ENCODE results near the gene AMD1.
"Not testable (repeated sequence)": the region's sequence is repeated elsewhere in the genome, so short reads cannot be mapped to it uniquely, and the experiment has no call there.

Gene AMD1

DNA sequence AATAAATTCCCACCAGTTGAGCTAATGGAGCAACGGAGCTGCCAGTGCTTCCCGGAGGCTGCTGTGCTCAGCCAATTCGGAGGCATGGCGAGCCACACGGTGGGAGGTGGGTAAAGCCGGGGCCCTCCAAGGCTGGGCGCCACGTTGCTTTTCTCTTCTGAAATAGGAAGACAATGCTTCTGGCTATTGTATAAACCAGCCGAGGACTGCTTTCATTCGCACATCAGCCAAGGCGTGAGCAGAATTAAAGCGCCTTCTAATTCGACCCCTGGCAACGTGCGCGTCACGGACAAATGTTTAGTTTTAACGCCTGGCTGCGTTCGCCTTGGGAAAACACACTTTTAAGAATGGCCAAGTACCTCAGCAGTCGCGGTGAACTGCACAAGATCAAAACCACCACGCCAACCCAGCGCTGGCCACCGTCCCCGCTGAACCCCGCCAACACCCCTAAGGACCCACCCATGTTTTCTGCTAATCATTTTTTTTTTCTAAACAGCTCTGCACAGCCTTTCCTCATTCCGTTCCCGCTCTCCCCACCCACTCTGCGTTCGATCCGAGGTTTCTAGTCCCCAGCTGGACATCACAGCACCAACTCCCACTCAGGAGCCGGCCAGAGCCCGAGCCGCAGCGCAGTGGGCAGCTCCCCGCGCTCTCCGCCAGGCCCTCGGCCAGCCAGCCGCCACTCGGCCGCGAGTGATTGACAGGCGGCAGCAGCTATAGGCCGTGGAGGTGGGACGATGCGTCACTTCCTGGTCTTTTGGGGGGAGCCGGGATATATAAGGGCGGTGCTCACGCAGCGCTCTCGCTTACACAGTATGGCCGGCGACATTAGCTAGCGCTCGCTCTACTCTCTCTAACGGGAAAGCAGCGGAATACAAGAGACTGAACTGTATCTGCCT, at the start of gene AMD1:
AMD1 (plus strand) TSS at position 805 of the 899 bp plus-strand sequence. CDS start 321 bp downstream, outside the sequence.
- peak; percentile 98 for DNase-seq (ENCODE audit: low read depth)

DNA sequence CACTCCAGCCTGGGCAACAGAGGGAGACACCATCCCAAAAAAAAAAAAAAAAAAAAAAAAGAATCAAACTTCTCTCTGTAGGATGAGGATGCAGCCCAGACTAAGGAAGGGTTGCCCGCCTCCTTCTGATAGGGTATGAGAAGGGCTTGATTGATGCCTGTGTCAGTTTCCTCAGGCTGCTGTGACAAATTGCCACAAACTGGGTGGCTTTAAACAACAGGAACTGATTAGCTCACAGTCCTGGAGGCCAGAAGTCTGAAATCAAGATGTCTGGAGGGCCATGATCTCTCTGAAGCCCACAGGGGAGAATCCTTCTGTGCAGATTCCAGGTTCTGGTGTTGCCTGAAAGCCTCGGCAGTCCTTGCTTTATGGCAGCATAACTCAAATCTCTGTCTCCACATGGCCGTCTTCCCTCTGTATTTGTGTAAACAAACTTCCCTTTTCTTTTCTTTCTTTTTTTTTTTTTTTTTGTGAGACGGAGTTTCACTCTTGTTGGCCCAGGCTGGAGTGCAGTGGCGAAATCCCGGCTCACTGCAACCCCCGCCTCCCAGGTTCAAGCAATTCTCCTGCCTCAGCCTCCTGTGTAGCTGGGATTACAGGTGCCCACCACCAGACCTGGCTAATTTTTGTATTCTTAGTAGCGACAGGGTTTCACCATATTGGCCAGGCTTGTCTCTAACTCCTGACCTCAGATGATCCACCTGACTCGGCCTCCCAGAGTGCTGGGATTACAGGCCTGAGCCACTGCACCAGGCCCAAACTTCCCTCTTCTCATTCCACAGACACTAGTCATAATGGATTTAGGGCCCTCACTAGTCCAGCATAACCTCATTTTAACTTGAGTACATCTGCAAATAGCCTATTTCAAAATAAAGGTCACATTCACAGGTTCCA, 48.1 kb upstream of the AMD1 start:
- no peak for DNase-seq (ENCODE audit: low read depth)

DNA sequence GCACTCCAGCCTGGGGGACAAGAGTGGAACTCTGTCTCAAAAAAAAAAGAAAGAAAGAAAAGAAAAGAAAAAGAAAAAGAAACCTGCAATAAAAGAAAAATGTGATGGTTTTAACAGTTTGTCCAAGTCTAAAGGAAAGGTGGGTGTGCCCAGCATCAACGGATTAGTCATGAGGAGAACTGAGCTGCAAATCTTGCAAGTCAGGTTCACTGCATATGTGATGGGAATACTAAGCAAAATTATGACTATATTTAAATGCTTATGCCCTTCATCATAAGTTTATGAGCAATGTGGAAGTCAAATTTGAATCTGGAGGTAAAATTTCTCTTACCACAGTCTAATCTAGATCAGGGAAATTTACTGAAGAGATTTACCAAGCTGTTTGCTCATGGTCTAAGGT, 46.2 kb upstream of the AMD1 start:
- no peak for DNase-seq (ENCODE audit: low read depth)

DNA sequence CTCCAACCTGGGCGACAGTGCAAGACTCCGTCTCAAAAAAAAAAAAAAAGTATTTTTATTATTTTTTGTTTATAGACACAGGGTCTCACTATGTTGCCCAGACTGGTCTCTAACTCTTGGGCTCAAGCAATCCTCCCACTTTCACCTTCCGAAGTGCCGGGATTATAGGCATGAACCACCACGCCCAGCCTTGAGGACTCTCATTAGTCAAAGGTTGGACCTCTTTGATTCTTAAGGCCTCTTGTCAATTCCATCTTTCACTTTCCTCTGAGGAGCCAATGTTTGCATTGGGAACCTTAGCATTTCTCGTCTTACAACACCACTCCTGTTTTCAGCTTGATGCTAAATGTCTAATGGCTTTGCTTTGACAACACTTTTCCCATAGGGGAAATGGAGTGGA, 43.2 kb upstream of the AMD1 start:
- DNase-seq (ENCODE audit: low read depth) = no peak

DNA sequence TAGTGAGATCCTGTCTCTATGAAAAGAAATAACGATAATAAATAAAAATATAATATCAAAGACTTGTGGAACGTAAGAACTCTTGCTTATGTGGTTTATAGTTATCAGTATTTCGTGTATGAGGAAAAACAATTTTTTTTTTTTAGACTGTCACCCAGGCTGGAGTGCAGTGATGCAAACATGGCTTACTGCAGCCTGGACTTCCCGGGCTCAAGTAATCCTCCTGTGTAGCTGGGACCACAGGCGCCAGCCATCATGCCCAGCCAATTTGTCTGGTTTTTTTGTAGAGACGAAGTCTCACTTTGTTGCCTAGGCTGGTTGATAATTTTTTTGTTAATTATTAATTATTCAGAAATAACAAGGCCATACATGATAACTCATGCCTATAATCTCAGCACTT, 40.8 kb upstream of the AMD1 start:
- no peak for DNase-seq (ENCODE audit: low read depth)

DNA sequence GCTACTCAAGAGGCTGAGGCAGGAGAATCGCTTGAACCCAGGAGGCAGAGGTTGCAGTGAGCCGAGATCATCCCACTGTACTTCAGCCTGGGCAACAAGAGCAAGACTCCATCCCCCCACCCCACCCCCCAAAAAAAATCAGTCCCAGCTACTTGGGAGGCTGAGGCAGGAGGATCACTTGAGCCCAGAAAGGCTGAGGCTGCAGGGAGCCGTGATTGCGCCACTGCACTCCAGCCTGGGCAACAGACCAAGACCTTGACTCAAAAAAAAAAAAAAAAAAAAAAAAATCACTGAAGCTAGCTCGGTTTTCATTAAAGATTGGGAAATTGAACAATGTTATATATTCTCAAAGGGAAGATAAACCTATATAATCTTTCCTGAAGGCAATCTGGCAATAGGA, 38.8 kb upstream of the AMD1 start:
- not testable (repeated sequence) for DNase-seq (ENCODE audit: low read depth)

DNA sequence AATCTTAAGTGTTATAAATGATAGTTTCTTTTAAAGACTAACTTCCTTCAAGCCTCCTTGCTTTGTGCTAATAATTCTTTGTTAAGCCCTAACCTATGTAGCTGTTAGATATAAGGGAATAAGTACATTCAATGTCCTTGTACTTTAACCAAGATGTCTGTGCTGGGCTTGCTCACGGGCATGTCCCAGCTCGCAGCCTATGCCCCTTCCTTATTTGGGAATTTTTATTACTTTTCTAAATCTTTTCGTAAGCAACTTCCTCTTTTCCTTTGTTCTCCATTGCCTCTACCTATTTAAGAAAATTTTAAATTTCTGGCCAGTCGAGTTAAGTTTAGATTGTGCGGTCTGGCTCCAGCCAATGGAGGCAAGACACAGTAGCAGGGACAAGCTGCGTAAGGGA, 33.3 kb upstream of the AMD1 start:
- DNase-seq (ENCODE audit: low read depth) = no peak

DNA sequence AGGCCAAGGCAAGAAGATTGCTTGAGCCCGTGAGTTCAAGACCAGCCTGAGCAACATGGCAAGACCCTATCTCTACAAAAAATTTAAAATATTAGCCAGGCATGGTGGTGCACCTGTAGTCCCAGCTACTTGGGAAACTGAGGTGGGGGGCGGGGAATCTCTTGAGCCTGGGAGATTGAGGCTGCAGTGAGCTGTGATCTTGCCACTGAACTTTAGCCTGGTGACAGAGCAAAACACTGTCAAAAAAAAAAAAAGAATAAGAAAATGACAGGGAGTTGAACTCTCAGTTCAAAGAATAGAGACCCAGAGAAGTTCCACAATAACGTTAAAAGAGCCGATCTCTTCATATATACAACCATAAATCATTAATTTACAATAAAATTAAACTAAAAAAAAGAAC, 24.8 kb upstream of the AMD1 start:
- no peak for DNase-seq (ENCODE audit: low read depth)

DNA sequence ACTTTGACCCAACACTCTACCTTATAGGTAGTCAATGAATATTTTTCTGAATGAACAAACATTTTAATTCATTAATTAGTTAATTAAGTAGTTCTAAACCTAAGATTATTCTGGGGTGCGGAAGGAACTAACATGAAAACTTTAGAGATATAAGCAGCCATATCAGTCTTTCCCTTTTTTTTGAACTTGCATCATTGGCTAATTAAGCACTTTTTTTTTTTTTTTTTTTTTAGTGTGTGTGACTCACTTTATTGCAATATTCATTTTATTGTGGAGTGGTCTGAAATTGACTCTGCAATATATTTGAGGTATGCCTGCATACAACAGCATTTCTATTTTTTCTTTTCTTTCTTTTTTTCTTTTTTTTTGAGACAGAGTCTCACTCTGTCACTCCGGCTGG, 21.8 kb upstream of the AMD1 start:
- DNase-seq (ENCODE audit: low read depth) = no peak

DNA sequence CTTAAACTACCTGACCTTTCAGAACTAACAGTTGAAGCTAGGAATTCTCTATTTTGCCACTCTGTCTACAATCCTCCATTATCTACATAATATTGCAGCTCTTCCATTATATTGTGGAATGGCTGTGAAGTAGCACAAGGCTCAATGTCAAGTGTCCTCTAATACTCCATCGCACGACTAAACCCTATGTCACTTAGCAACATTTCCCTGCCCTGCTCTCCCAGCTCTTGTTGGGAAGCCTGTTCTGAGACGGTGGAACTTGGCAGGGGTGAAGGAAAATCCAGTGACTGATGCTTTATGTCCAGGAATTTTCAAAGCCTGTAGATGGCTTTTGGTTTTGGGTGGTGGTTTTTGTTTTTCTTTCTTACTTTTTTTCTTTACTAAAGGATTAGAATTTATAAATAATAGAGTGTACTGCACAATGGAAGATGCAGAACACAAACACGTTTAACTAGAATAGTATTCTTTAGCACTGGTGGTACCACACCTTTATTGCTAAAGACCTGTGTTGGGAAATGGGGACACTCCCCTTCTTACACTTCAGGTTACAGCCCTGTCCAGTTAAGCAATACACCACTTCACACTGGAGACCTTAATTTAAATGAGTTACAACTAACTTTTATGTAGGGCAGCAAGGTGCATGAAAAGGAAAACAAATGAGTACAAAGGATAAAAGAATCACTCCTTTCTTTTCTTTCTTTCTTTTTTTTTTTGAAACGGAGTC, 20.7 kb upstream of the AMD1 start:
- DNase-seq (ENCODE audit: low read depth) = no peak

DNA sequence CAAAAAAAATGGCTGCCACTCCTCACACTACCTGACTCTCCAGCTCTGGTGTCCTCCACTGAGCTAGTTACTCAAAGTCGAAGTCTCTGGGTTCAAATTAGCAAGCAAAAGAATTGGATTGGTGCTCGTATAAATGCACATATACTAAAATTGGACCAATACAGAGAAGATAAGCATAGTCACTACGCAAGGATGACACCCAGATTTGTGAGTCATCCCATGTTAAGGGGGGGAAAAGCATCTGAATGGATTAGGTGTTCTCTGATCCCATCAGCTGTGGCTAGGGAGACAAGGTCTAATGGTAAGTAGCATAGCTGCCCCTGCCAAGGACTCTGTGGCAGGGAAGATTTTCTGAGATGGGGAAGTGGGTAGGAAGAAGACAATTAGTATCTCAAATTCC, 18.3 kb upstream of the AMD1 start:
- DNase-seq (ENCODE audit: low read depth) = no peak

DNA sequence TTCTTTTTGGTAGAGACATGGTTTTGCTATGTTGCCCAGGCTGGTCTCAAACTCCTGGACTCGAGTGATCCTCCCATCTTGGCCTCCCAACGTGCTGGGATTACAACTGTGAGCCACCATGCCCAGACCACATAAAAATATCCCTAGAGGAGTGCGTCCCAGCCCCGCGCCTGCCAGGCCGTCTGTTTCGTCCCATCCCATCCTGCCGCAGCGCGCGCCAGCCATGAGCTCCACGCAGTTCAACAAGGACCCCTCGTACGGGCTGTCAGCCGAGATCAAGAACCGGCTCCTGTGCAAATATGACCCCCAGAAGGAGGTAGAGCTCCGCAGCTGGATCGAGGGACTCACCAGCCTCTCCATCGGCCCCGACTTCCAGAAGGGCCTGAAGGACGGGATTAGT, 16.6 kb upstream of the AMD1 start:
- no peak for DNase-seq (ENCODE audit: low read depth)

DNA sequence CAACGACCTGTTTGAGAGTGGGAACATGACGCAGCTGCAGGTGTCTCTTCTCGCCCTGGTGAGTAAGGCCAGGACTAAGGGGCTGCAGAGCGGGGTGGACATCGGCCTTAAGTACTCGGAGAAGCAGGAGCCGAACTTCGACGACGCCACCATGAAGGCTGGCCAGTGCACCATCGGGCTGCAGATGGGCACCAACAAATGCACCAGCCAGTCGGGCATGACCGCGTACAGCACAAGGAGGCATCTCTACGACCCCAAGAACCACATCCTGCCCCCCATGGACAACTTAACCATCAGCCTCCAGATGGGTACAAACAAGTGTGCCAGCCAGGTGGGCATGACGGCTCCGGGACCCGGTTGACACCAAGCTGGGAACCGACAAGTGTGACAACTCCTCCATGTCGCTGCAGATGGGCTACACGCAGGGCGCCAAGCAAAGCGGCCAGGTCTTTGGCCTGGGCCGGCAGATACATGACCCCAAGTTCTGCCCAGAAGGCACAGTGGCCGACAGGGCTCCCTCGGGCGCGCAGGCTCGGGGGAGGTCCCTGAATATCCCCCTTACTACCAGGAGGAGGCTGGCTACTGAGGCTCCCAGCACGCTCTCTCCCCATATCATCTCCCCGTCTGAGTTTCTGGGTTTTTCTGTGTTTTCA, 15.9 kb upstream of the AMD1 start:
- no peak for DNase-seq (ENCODE audit: low read depth)

DNA sequence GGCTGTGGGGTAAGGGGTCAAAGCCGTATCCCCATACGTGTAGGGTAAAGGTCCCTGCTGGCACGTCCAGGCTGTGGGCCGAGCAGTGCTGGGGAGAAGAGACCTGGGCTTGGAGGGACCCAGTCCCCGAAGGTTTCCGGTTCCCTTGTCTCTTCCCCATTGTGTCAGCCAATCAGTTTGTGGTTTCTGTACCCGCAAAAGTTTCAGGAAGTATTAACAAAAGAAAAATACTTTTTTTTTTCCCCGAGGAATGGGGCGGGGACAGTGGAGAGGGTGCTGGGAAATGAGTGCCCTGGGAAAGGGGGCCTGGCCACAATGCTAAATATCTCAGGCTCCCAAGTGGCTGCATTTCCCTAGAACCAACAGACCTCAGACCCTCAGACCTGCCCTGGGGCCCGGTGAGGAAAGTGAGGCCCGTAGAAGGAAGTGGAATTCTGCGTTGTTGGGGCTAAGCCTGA, 15.2 kb upstream of the AMD1 start:
- no peak for DNase-seq (ENCODE audit: low read depth)

DNA sequence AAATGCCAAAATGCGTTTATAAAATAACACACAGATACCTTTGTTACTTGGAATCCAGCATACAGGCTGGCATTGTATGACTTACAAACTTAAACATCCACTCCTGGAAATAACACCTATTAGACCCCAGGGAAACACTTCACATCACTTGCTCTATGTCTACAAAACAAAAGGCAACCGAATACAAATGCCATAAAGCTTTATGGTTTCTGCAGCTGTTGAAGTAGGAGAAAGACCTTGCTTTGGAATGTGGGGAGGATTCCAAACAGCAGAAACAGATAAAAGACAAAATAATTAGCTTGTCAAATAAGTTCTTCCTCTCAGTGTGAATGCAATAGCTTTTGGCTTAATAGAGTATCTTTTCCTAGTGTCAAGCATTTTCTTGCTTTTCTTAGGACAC, 9.8 kb upstream of the AMD1 start:
- no peak for DNase-seq (ENCODE audit: low read depth)

DNA sequence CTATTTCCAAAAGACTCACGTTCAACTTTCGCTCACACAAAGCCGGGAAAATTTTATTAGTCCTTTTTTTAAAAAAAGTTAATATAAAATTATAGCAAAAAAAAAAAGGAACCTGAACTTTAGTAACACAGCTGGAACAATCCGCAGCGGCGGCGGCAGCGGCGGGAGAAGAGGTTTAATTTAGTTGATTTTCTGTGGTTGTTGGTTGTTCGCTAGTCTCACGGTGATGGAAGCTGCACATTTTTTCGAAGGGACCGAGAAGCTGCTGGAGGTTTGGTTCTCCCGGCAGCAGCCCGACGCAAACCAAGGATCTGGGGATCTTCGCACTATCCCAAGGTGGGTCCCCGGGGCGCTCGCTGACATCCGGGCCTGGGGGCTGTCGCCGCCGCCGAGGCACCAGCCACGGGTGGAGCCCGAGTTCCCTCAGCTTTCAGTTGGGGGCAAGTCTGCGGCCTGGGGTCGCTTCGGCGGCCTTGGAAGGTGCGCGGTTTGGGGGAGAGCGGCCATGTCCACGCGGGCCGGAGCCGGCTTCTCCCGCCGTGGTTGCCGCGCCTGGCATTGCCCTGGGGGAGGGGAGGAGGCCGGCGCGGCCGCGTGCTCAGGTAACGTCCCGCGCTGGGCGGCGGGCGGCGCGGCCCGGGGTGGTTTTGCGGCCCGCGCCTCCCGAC, 429 bp downstream of the AMD1 start:
- DNase-seq (ENCODE audit: low read depth) = no peak

DNA sequence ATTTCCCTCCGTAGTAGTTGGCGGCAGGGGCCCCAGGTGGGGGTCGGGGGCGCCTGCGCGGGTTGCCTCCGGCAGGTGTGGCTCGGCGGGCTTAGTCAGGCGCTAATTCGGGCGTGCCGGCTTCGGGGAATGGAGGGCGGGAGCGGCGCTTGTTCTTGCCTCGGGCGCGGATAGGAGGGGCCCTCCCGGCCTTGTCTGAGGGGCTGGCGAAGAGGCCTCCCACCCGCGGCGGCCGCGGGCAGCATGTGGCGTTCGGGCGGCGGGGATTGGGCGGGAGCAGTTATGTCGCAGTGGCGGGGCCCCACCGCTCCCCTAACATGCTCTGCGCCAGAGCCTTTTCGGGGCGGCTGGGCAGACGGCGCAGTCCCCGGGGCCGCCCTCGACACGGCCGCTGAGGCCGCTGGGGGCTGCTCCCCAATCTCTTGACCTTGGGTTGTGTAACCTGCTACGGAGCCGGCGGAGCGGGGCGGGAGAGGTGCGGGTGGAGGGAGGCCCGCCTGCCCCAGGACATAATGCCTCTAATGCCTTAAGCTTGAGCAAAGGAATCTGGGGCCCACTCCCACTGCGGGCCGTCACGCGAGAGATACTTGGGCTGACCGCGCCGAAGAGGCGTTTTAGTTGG, 1.1 kb downstream of the AMD1 start:
- no peak for DNase-seq (ENCODE audit: low read depth)

DNA sequence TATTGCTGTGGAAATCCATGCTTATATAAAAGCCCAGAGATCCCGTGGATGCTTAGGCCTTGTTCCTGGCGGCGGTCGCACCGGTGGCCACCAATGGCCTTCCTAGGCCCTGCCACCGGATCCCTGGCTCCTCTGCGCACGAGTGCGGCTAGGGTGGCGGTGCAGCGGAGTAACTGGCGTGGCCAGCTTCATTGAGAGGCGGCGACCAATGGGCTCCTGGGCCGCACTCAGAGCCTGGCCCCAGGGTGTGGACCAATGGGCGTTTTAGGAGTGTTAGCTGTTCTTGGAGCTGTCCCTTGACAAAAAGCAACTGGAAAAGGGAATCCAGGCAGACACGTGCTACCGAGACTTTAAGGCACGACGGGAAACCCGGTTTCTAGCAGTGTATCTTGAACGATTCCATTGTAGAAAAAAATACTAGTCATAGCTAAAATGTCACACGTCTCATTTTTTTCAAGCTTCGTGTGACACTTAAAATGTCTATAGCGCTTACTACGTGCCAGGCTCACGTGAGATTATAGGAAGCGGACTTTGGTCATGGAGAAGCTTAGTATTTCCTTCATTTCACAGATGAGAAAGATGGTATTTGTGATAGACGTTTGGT, 1.7 kb downstream of the AMD1 start:
- peak; percentile 73 for DNase-seq (ENCODE audit: low read depth)

DNA sequence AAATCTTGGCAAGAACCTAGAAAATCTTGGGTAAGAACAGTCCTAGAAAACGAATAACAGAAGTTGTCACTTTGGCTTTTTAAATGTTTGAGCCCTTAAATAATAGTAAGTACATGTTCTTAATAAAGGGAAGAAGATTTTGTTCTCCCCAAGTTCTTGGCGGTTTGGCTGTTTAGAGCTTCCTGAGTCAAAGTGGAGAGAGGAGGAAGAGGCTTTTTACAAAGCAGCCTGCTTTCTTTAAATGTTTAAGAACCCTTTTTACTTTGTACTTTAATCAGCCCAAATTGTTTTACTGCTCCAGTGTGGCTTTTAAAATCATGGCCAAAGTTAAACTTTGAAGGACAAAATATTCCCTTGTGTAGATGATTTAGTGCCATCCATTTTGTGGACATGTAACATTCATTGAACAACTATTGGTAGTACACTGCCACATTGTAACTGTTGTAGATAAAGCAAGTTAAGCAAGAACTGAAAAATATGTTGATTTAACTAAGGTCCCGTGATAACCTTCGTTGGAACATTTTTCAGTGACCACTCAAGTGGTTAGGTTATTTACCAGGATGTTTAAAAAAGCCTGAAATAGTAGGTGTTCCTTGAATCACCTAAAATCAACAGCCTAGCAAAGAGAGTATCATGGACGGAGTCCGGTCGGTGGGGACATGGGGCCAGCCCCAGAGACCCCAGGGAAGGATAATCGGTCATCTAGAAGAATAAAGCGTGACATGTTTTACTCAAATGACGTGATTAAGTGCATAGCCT, 2.4 kb downstream of the AMD1 start:
- no peak for DNase-seq (ENCODE audit: low read depth)

DNA sequence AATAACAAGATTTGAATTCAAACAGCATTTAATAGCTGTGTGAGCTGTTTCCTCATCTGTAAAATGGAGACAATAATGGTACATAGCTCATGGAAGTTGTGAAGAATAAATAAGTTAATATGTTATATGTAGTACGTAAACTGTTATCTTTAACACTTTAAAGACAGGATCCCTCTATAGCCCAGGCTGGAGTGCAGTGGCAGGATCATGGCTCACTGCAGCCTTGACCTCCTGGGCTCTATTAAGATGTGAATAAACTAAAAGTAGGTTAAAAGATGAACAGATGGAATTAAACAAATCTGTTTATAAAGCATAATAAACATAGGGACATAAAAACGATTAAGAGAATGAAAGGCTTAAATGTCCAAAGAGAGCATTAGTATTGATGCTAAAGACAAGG, 3.0 kb downstream of the AMD1 start:
- no peak for DNase-seq (ENCODE audit: low read depth)
